Measurements from ENCODE around the gene SERPINA1.

The SERPINA1 gene

GRCh38 chr14:94383777-94384176 lies 4.6 kb downstream of the SERPINA1 start:
- no peak for DNase-seq (ENCODE audit: low read depth in 2 of 2)

GRCh38 chr14:94382716-94383596 lies 5.4 kb downstream of the SERPINA1 start:
- DNase-seq (ENCODE audit: low read depth in 2 of 2), result no peak

GRCh38 chr14:94382099-94382715 lies 6.2 kb downstream of the SERPINA1 start:
- DNase-seq (ENCODE audit: low read depth in 2 of 2), result no peak

GRCh38 chr14:94381149-94382030 lies 7.0 kb downstream of the SERPINA1 start:
- DNase-seq (ENCODE audit: low read depth in 2 of 2), result no peak

GRCh38 chr14:94380225-94381148 lies 7.9 kb downstream of the SERPINA1 start:
- no peak for DNase-seq (ENCODE audit: low read depth in 2 of 2)

- no peak for DNase-seq (ENCODE audit: low read depth in 2 of 2)
These were observed 8.8 kb downstream of the SERPINA1 start for GRCh38 chr14:94379291-94380224.

GRCh38 chr14:94378527-94379290 lies 9.7 kb downstream of the SERPINA1 start:
- no peak for DNase-seq (ENCODE audit: low read depth in 2 of 2)

GRCh38 chr14:94377866-94378470 lies 10.4 kb downstream of the SERPINA1 start:
- no peak for DNase-seq (ENCODE audit: low read depth in 2 of 2)

- no peak for DNase-seq (ENCODE audit: low read depth in 2 of 2)
These were observed 11.2 kb downstream of the SERPINA1 start for GRCh38 chr14:94376976-94377865.

GRCh38 chr14:94376108-94376975 lies 12.1 kb downstream of the SERPINA1 start:
- no peak for DNase-seq (ENCODE audit: low read depth in 2 of 2)

GRCh38 chr14:94375552-94376107 lies 12.8 kb downstream of the SERPINA1 start:
- no peak for DNase-seq (ENCODE audit: low read depth in 2 of 2)

GRCh38 chr14:94374749-94375260 lies 13.6 kb downstream of the SERPINA1 start:
- no peak for DNase-seq (ENCODE audit: low read depth in 2 of 2)

GRCh38 chr14:94374116-94374515 lies 14.3 kb downstream of the SERPINA1 start:
- no peak for DNase-seq (ENCODE audit: low read depth in 2 of 2)

GRCh38 chr14:94373708-94374107 lies 14.7 kb downstream of the SERPINA1 start:
- DNase-seq (ENCODE audit: low read depth in 2 of 2), result peak; percentile 88 to 89

- no peak for DNase-seq (ENCODE audit: low read depth in 2 of 2)
These were observed 16.3 kb downstream of the SERPINA1 start for GRCh38 chr14:94372021-94372605.

- no peak for DNase-seq (ENCODE audit: low read depth in 2 of 2)
These were observed 17.9 kb downstream of the SERPINA1 start for GRCh38 chr14:94370524-94370910.

All from fibroblast of skin of left quadriceps (primary cell).